SK-N-SH (cell line): ENCODE results near the gene CCDC149. TPM values are rescaled to one million over a fixed set of nuclear protein-coding genes. Genes with fewer than 3 reads are reported as not detected.

ENCODE experiments used
- CTCF ChIA-PET: fragments of 300-600, 350-600 bp; formaldehyde crosslinking; extraction: SDS; loops from one replicate; lab custom pipeline; 2021; lab: Yijun Ruan, JAX
- POLR2A ChIA-PET: fragments of 350-600 bp; sonication (Branson Sonifier 250); formaldehyde crosslinking; extraction: SDS; loops from one replicate; lab custom pipeline; 2020; ENCODE audit warnings: antibody characterized with exemption, inconsistent platforms; lab: Yijun Ruan, JAX
- DNase-seq: peaks from one replicate; pipeline ENCODE4 v3.0.0; 2012
- H2AFZ ChIP-seq: fragments of 200-600 bp; sonication (generic); 2 replicates; pipeline ENCODE4 v1.8.1; 2016; ENCODE audit warnings: antibody characterized with exemption, mild to moderate bottlenecking, low read depth
- H3F3A ChIP-seq: fragments of 200-600 bp; sonication (generic); replicated peaks from 2 replicates; pipeline ENCODE3; 2016; ENCODE audit warnings: antibody characterized with exemption, mild to moderate bottlenecking; ENCODE audit not compliant: insufficient read depth
- H3K27ac ChIP-seq, 2 experiments: fragments of 200-500 bp in 1 of 2; fragments of 200-600 bp in 1 of 2; sonication (Bioruptor generic) in 1 of 2; sonication (generic), shearing (Covaris generic) in 1 of 2; 2 replicates each; pipeline versions ENCODE4 v1.5.1 to v1.6.1; 2014 to 2016; ENCODE audit warnings: low read depth in 2 of 2, inconsistent platforms in 1 of 2, low read length in 1 of 2, mild to moderate bottlenecking in 1 of 2, mixed read lengths in 1 of 2
- H3K27me3 ChIP-seq: fragments of 200-600 bp; sonication (generic), shearing (Covaris generic); 2 replicates; pipeline ENCODE4 v1.6.1; 2016; ENCODE audit warnings: mixed run types; ENCODE audit not compliant: insufficient read depth
- H3K36me3 ChIP-seq, 2 experiments: fragments of 200-500 bp in 1 of 2; fragments of 200-600 bp in 1 of 2; sonication (Bioruptor generic) in 1 of 2; sonication (generic) in 1 of 2; replicated peaks in 1 of 2; 2 replicates each; pipeline versions ENCODE3 to v1.5.1; 2014 to 2016; ENCODE audit warnings: low read length in 1 of 2, mild to moderate bottlenecking in 1 of 2; ENCODE audit not compliant: insufficient read depth in 2 of 2, control insufficient read depth in 1 of 2
- H3K4me1 ChIP-seq, 2 experiments: fragments of 200-500 bp in 1 of 2; fragments of 200-600 bp in 1 of 2; sonication (Bioruptor generic) in 1 of 2; sonication (generic), shearing (Covaris generic) in 1 of 2; 2 replicates each; pipeline versions ENCODE4 v1.5.1 to v1.6.1; 2014 to 2016; ENCODE audit warnings: low read depth in 1 of 2, low read length in 1 of 2, mixed run types in 1 of 2; ENCODE audit not compliant: insufficient read depth in 2 of 2, control insufficient read depth in 1 of 2
- H3K4me2 ChIP-seq: fragments of 200-600 bp; sonication (generic), shearing (Covaris generic); 2 replicates; pipeline ENCODE4 v1.6.1; 2017; ENCODE audit warnings: mixed run types
- H3K4me3 ChIP-seq, 2 experiments: fragments of 200-500 bp in 1 of 2; fragments of 200-600 bp in 1 of 2; sonication (Bioruptor generic) in 1 of 2; sonication (generic), shearing (Covaris generic) in 1 of 2; 2 replicates each; pipeline versions ENCODE4 v1.5.1 to v1.8.1; 2014 to 2016; ENCODE audit warnings: low read depth in 2 of 2, inconsistent platforms in 1 of 2, low read length in 1 of 2, mild to moderate bottlenecking in 1 of 2, mixed read lengths in 1 of 2, moderate library complexity in 1 of 2
- H3K79me2 ChIP-seq: fragments of 200-600 bp; sonication (generic); 2 replicates; pipeline ENCODE4 v1.8.1; 2017; ENCODE audit warnings: mild to moderate bottlenecking; ENCODE audit not compliant: insufficient read depth
- H3K9ac ChIP-seq: fragments of 200-600 bp; sonication (generic); 2 replicates; pipeline ENCODE4 v1.6.1; 2017; ENCODE audit warnings: mixed run types
- H3K9me2 ChIP-seq: fragments of 200-600 bp; sonication (generic); 2 replicates; pipeline ENCODE4 v1.6.1; 2017; ENCODE audit warnings: mixed run types
- H3K9me3 ChIP-seq: fragments of 200-600 bp; sonication (generic); 2 replicates; pipeline ENCODE4 v1.6.1; 2017; ENCODE audit warnings: mixed run types, mild to moderate bottlenecking, moderate library complexity
- H4K20me1 ChIP-seq: fragments of 200-600 bp; sonication (generic); 2 replicates; pipeline ENCODE4 v1.6.1; 2017; ENCODE audit warnings: mild to moderate bottlenecking, mixed run types; ENCODE audit not compliant: insufficient read depth
- CHD2 ChIP-seq: fragments of 150-350 bp; IDR thresholded peaks from 2 replicates; pipeline ENCODE4 v1.6.1; 2018; ENCODE audit warnings: low read length; ENCODE audit not compliant: partially characterized antibody
- CTCF ChIP-seq: fragments of 200-600 bp; sonication (generic); IDR thresholded peaks from 2 replicates; pipeline ENCODE4 v1.6.1; 2017; ENCODE audit warnings: antibody characterized with exemption, mild to moderate bottlenecking, moderate library complexity
- EP300 ChIP-seq, 2 experiments: IDR thresholded peaks; 2 replicates each; pipeline versions ENCODE4 v1.4.0 to v1.6.1; 2012; ENCODE audit warnings: borderline replicate concordance in 1 of 2, low read depth in 1 of 2, low read length in 1 of 2
- FOSL2 ChIP-seq: IDR thresholded peaks from 2 replicates; pipeline ENCODE4 v1.4.0; 2012; ENCODE audit warnings: low read depth, mild to moderate bottlenecking, moderate library complexity, borderline replicate concordance
- FOXM1 ChIP-seq: IDR thresholded peaks from 2 replicates; pipeline ENCODE4 v1.4.0; 2012; ENCODE audit warnings: low read depth, mild to moderate bottlenecking
- JUND ChIP-seq: IDR thresholded peaks from 2 replicates; pipeline ENCODE4 v1.4.0; 2012
- MXI1 ChIP-seq: IDR thresholded peaks from 2 replicates; pipeline ENCODE4 v1.6.1; 2012; ENCODE audit warnings: mild to moderate bottlenecking, low read depth, low read length, improper control_type of control experiment
- NRF1 ChIP-seq: IDR thresholded peaks from 2 replicates; pipeline ENCODE4 v1.6.1; 2012; ENCODE audit warnings: low read depth, mild to moderate bottlenecking, low read length
- RAD21 ChIP-seq: IDR thresholded peaks from 2 replicates; pipeline ENCODE4 v1.6.1; 2012; ENCODE audit warnings: mild to moderate bottlenecking, low read length
- RCOR1 ChIP-seq: fragments of 150-350 bp; IDR thresholded peaks from 2 replicates; pipeline ENCODE4 v1.6.1; 2017; ENCODE audit warnings: antibody characterized with exemption, low read length
- RFX5 ChIP-seq: IDR thresholded peaks from 2 replicates; pipeline ENCODE4 v1.6.1; 2012; ENCODE audit warnings: mild to moderate bottlenecking, improper control_type of control experiment, low read length
- RXRA ChIP-seq: IDR thresholded peaks from 2 replicates; pipeline ENCODE4 v1.4.0; 2012; ENCODE audit warnings: low read depth, mild to moderate bottlenecking, borderline replicate concordance
- SIN3A ChIP-seq: IDR thresholded peaks from 2 replicates; pipeline ENCODE4 v1.6.1; 2012; ENCODE audit warnings: low read depth, mild to moderate bottlenecking, low read length, moderate library complexity, borderline replicate concordance
- SMC3 ChIP-seq: IDR thresholded peaks from 2 replicates; pipeline ENCODE4 v1.6.1; 2012; ENCODE audit warnings: low read depth, low read length, improper control_type of control experiment
- TEAD4 ChIP-seq: IDR thresholded peaks from 2 replicates; pipeline ENCODE4 v1.4.0; 2012; ENCODE audit warnings: mild to moderate bottlenecking, borderline replicate concordance; ENCODE audit not compliant: insufficient read depth
- WGBS: methylation state at CpG from one replicate; pipeline ENCODE4 v1.1.6; 2017; ENCODE audit warnings: low lambda C conversion rate; 5-methylcytosine and 5-hydroxymethylcytosine counted together
- polyA plus RNA-seq, 3 experiments: library from polyadenylated mRNA; depleted of rRNA; stranded (reverse); fragments of >200 nt; gene quantifications; 2 replicates each; pipeline ENCODE4 v1.2.3, GENCODE V29; 2012
- TF ChIP-seq, protein P1 (sequence below): IDR thresholded peaks from 2 replicates; pipeline ENCODE4; 2012

The CCDC149 gene
- polyA plus RNA-seq, 1 of the 3 experiments (the other 2 are of a cell fraction) = 5.5 TPM

DNA sequence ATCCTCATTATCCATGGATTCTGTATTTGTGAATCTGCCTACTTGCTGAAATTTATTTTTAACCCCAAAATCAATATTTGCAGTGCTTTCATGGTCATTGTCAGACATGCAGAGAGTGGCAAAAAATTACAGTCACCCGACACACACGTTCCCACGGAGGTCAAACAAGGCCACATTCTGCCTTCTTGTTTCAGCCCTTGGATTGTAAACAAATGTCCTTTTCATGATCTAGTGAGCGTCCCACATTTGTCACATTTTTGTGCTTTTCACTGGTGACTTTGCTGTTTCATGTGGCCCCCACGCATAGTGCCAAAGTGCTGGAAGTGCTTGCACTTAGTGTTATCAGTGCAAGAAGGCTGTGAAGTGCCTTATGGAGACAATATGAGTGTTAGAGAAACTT is 72.5 kb downstream of the CCDC149 start:
- no peaks in the 10 kb centered on the region for H3K4me1 ChIP-seq
- TF ChIP-seq RCOR1 = no peak
- TF ChIP-seq FOSL2 = no peak
- no peak for TF ChIP-seq MXI1
- no peak for TF ChIP-seq SMC3

DNA sequence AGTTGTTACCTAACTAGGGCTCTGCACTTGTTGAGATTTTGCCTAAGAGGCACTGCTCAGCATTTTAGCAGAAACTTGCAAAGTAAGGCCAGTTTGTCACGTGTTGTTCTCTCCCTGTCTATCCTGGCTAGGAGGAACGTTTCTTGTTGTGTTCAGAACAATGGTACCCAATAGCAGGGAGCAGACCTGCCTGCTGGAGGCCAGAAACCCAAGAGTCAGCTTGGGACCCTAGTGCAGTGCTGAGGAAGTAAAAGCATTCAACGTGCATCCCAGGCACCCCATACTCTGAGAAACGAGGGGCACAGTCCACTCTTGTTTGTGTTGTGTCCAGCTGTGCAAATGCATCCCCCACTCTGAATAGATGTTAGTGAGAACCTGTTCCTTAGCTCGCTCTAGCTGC is 75.1 kb downstream of the CCDC149 start:
- H2AFZ ChIP-seq = no peak overlapping the region
- no peaks in the 10 kb centered on the region for H3K4me1 ChIP-seq
- ChIA-PET POLR2A (no interaction called here), CTCF (no interaction called here)
- H3K36me3 ChIP-seq = no peaks in the 10 kb centered on the region
- TF ChIP-seq MXI1 (no peak), TEAD4 (no peak), CTCF (no peak), NRF1 (no peak), JUND (no peak), RAD21 (no peak), FOXM1 (no peak), RXRA (no peak), EP300 (IDR thresholded peaks at IDR 0.05; ENCODE audit: borderline replicate concordance in 1 of 2, low read depth in 1 of 2, low read length in 1 of 2) (no peak), SIN3A (no peak), CHD2 (no peak), RFX5 (no peak), FOSL2 (no peak)
- TF ChIP-seq, protein P1, sequence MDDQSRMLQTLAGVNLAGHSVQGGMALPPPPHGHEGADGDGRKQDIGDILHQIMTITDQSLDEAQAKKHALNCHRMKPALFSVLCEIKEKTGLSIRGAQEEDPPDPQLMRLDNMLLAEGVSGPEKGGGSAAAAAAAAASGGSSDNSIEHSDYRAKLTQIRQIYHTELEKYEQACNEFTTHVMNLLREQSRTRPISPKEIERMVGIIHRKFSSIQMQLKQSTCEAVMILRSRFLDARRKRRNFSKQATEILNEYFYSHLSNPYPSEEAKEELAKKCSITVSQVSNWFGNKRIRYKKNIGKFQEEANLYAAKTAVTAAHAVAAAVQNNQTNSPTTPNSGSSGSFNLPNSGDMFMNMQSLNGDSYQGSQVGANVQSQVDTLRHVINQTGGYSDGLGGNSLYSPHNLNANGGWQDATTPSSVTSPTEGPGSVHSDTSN = no peak
- H3K9ac ChIP-seq = no peak overlapping the region
- no peaks in the 10 kb centered on the region for H3K9me2 ChIP-seq
- no peaks in the 10 kb centered on the region for H4K20me1 ChIP-seq
- H3K4me3 ChIP-seq = no peak overlapping the region
- no peak overlapping the region for H3K4me2 ChIP-seq
- DNase-seq = no peak
- H3F3A ChIP-seq = no peaks in the 10 kb centered on the region
- no peak overlapping the region for H3K27ac ChIP-seq
- 65% methylated on average over 5 of the region's 5 CpGs for WGBS
- H3K79me2 ChIP-seq = no peaks in the 10 kb centered on the region
- no peaks in the 10 kb centered on the region for H3K27me3 ChIP-seq
- no peaks in the 10 kb centered on the region for H3K9me3 ChIP-seq

More for the DNA sequence above, 72.5 kb downstream of the CCDC149 start:
- Histone ChIP-seq H3K36me3 (no peaks in the 10 kb centered on the region), H3K4me2 (no peak overlapping the region), H3K27me3 (no peaks in the 10 kb centered on the region), H3K9ac (no peak overlapping the region), H3K79me2 (no peaks in the 10 kb centered on the region), H3K4me3 (no peak overlapping the region), H3K27ac (no peak overlapping the region), H4K20me1 (no peaks in the 10 kb centered on the region), H3F3A (no peaks in the 10 kb centered on the region), H3K9me2 (no peaks in the 10 kb centered on the region), H3K9me3 (no peaks in the 10 kb centered on the region), H2AFZ (no peak overlapping the region)
- no peak for DNase-seq
- ChIA-PET POLR2A (no interaction called here), CTCF (no interaction called here)
- 91% methylated on average over 5 of the region's 5 CpGs for WGBS
